Colon (tissue), 2 donors: ENCODE data around the gene SF3A2.

ENCODE experiments used
- FAIRE-seq: peaks from 2 replicates; lab custom pipeline; 2012; peaks lifted over from hg19 to GRCh38; lab: Jason Lieb, UNC
- donor health status: control.
- donor health status: control.

Gene SF3A2

DNA sequence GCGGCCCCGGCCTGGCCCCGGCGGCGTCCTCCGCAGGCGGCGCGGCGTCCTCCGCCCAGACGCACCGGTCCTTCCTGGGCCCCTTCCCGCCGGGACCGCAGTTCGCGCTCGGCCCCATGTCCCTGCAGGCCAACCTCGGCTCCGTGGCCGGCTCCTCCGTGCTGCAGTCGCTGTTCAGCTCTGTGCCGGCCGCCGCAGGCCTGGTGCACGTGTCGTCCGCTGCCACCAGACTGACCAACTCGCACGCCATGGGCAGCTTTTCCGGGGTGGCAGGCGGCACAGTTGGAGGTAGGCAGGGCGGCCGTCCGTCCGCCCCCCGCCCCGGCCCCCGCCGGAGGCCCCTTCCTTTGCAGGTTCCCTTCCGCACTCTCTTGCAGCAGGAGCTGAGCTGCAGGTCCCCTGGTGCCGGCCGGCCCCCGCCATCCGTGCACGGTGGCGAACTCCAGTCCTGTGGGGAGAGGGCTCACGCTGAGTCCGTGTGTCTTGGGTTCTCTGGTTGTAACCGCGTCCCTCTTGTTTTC is 9.7 kb upstream of the SF3A2 start:
- FAIRE-seq: no peak

GRCh38 chr19:2227415-2228156 is 9.0 kb upstream of the SF3A2 start:
- FAIRE-seq: no peak

- no peak for FAIRE-seq
Observed at GRCh38 chr19:2228157-2229030, 8.2 kb upstream of the SF3A2 start.

- FAIRE-seq: no peak
Observed at GRCh38 chr19:2229103-2230032, 7.3 kb upstream of the SF3A2 start.

DNA sequence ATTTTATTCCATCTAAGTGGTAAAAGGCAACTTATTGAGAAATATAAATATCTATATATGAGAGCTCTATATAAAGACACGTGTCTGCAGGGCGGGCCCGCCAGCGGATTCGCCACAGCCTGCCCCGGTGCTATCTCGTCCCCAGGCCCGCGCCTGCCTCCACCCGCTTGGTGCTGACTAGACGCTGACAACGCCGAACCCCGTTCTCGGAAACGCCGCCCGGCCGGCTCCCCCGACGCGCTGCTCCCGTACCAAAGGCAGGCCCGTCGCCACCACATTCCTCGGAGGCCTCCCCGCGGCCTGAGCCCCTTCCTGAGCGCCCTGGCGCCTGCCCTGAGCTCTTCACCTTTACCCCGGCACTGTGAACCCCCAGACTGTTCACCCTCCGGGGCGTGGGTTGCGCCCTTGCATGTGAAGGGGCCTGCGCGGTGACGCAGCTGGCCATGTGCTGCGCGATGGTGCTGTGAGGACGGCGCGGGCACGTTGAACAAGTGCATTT is 6.5 kb upstream of the SF3A2 start:
- no peak for FAIRE-seq

DNA sequence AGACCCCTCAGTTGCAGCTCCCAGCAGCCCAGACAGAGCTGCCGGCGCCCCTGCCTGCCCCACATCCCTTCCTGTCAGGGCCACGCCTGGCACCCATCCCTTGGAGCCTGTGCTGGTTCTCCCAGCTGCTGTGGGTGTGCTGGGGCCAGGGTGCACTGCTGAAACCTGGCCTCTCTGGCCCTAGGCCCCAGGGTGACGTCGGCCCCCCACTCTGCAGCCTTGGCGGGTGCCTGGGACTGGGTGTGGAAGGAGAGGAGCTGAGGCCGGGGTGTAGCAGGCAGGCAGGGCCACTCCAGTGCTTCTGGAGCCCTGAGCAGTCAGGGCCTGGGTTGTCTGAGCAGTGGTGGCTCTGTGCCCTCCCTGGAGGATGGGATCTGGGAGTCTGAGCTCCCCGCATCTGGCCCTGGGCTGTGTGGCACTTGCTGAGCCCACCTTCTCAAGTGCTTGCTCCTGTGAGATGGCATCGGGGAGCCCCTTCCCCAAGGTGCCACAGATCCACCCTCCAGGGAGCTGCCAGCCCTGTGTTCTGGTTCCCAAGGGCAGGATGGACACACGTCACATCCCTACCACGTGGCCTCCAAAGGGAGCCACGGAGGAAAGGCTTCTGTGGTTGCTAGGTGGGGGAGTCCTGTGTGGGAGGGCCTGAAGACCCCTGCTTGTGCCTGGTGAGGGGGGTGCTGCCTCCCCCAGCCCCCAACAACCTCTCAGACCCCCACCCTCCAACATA is 5.7 kb upstream of the SF3A2 start:
- no peak for FAIRE-seq

GRCh38 chr19:2231621-2232221 is 4.9 kb upstream of the SF3A2 start:
- no peak for FAIRE-seq

DNA sequence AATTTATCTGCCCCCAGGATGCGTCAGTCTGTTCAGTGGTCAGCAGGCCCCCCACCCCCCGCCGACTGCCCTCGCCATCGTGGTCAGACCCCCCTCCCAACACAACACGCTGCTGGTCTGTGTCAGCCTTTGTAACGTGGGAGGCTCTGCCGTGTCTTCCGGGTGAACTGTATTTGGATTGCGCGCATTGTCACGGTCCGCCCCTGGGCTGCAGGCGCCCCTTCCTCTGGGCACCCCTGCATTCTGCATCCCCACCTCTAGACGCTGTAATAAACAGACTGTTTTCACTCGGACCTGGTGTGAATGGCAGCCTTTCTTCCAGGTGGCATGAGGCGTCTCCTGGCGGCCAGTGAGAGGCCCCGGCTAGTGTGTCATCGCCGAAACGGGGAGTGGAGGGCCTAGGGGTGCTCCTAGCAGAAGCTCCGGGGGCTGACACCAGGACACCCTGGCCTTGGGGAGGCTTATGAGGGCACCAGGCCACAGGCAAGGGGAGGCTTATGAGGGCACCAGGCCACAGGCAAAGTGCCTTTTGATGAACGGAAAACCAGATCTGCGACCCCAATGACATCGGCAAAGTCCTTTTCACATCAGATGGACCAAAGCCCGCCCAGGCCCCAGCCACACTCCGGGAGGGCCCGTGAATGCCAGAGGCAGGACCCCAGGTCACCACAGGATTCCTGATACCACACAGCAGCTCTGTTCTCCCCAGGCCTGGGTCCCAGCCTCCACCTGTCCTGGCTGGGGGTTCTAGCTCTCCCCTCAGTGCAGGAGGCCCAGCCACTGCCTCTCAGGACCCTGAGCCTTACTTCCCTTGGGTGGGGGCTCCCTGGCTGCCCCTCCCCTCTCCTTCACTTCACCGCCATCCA is 4.1 kb upstream of the SF3A2 start:
- no peak for FAIRE-seq

GRCh38 chr19:2233601-2234280 is 2.9 kb upstream of the SF3A2 start:
- FAIRE-seq: no peak

GRCh38 chr19:2234996-2235380 is 1.6 kb upstream of the SF3A2 start:
- FAIRE-seq: no peak

- no peak for FAIRE-seq
Observed at GRCh38 chr19:2235381-2236063, 1.1 kb upstream of the SF3A2 start.

- no peak for FAIRE-seq
Observed at GRCh38 chr19:2236064-2236313, 635 bp upstream of the SF3A2 start.

DNA sequence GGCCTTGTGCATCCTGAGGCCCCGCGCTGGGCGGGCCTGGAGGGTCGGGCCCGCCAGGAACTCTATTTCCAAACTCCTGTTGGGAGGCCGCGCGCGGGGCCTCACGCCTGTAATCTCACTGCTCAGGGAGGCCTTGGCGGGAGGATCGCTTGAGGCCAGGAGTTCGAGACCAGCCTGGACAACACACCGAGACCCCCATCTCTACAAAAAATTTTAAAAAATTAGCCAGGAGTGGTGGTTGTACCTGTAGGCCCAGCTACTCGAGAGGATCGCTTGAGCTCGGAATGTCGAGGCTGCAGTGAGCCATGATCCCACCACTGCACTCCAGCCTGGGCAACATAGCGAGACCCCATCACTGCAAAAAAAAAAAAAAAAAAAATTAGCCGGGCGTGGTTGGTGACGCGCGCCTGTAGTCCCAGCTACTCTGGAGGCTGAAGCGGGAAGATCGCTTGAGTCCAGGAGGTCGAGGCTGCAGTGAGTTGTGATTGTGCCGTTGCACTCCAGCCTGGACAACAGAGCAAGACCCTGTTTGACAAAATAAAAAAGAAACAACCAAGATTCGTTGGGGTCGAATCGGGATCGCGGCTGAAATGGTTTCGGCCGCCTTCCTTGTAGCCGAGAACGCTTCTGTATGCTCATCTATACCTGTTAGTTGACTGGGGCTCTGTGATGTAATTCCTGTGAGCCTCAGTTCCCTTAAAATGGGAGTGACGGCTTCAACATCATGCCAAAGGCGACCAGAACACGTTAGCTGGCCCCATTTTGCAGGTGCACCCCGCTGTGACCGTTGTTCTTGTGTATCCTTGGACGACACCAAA is 636 bp downstream of the SF3A2 start:
- no peak for FAIRE-seq

DNA sequence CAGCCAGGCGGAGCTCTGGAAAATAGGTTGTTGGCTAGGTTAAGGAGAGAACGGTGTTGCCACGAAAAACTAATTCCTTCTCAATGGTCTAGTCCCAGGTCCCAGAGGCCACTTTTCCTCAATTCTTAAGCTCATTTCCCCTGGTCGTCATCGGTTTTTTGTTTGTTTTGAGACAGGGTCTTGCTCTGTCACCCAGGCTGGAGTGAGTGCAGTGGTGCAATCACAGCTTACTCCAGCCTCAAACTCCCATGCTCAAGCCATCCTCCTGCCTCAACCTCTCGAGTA is 1.2 kb downstream of the SF3A2 start:
- no peak for FAIRE-seq

DNA sequence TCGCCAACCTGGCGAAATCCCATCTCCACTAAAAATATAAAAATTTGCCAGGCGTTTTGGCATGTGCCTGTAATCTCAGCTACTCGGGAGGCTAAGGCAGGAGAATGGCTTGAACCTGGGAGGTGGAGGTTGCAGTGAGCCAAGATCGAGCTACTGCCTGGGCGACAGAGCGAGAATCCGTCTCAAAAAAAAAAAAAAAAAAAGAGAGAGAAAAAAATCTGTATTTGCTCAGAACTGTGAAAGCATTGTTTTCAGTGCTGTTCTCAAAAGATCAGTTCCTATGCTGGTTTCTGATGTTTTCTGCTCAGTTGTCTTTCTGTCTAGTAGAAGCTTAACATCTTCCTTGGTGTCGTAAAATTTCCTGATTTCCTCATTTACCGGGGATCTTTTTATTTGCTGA is 2.5 kb downstream of the SF3A2 start:
- no peak for FAIRE-seq

DNA sequence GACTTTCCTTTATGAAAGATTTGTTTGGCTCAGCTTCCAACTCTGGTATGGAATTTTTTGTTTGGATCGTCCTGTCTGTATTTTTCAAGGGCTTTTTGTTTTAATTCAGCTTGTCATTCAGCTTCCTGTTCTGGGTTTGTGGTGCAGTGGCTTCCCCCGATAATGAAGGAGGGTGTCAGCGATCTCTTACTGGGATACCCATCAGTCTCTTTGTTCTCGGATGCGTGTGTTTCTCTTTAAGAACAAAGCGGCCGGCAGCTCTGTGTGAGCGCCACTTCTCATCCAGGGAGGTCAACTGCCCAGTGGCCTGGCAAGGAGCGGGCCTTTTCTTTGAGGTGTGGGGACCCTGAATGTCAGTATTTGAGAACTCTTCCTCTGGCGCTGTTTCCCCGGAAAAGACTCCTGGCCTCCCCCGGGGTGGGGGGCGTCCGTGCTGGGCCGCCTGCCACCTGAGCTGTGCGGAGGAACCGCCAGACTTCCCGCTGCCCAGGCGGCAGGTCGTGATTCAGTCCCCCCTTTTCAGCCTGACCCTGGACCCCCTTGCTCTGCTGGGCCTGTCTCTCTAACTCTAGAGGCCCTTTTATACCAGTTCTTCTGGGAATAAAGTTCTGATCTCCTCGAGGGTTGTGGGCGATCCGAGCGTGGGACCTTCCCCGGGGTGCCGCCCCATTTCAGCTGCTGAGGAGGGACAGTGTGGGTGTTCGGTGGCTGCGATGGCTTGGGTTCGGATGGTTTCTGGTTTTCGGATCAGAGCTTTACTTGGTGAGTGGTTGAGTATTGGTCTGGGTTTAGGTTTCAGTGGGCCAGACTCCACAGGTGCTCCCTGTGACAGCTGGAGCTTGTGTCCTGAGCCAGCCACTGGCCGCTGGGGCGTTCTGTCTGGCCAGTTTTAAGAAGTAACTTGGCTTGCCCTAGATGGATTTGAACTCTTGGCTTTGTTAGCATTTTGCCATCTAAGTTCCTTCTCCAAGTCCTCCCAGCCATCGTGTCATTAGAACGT is 3.4 kb downstream of the SF3A2 start:
- no peak for FAIRE-seq
